Mesenchymal stem cell (in vitro differentiated cells and primary cell): ENCODE data around the gene C11orf52.
A peak's percentile ranks its signal among the peaks of the same experiment; 100 is the strongest.

Experiments used
- DNase-seq: peaks from one replicate; pipeline ENCODE4 v3.0.0-alpha.2; 2013
- H2AFZ ChIP-seq: one replicate; pipeline ENCODE4 v1.6.1; 2013; ENCODE audit warnings: low read depth, mild to moderate bottlenecking, control low read depth, inconsistent platforms, low read length, moderate library complexity
- H2AK5ac ChIP-seq: 2 replicates; pipeline ENCODE4 v1.6.1; 2013; ENCODE audit warnings: low read length, moderate library complexity, mild to moderate bottlenecking, inconsistent platforms; ENCODE audit not compliant: severe bottlenecking
- H2BK120ac ChIP-seq: one replicate; pipeline ENCODE4 v1.6.1; 2013; ENCODE audit warnings: low read depth, mild to moderate bottlenecking, inconsistent platforms, low read length, moderate library complexity
- H2BK12ac ChIP-seq, 2 experiments: one replicate each; pipeline ENCODE4 v1.6.1; 2013; ENCODE audit warnings: inconsistent platforms in 2 of 2, low read length in 2 of 2, mild to moderate bottlenecking in 2 of 2, moderate library complexity in 2 of 2, control low read depth in 1 of 2
- H2BK15ac ChIP-seq: one replicate; pipeline ENCODE4 v1.6.1; 2013; ENCODE audit warnings: mild to moderate bottlenecking, low read depth, inconsistent platforms; ENCODE audit not compliant: poor library complexity, severe bottlenecking
- H2BK5ac ChIP-seq: 2 replicates; pipeline ENCODE4 v1.6.1; 2013; ENCODE audit warnings: low read depth, mild to moderate bottlenecking, low read length, control low read depth, inconsistent platforms; ENCODE audit not compliant: poor library complexity, severe bottlenecking
- H3K14ac ChIP-seq, 2 experiments: one replicate each; pipeline ENCODE4 v1.6.1; 2013; ENCODE audit warnings: inconsistent platforms in 2 of 2, low read length in 2 of 2, control low read depth in 1 of 2, mild to moderate bottlenecking in 1 of 2, moderate library complexity in 1 of 2
- H3K18ac ChIP-seq, 2 experiments: one replicate each; pipeline ENCODE4 v1.6.1; 2013; ENCODE audit warnings: inconsistent platforms in 2 of 2, low read length in 2 of 2, control low read depth in 1 of 2, low read depth in 1 of 2, mild to moderate bottlenecking in 1 of 2
- H3K23ac ChIP-seq, 2 experiments: one replicate each; pipeline ENCODE4 v1.6.1; 2013; ENCODE audit warnings: inconsistent platforms in 2 of 2, low read length in 2 of 2, mild to moderate bottlenecking in 2 of 2, moderate library complexity in 2 of 2, control low read depth in 1 of 2
- H3K27ac ChIP-seq: 2 replicates; pipeline ENCODE4 v1.5.1; 2013; ENCODE audit warnings: mild to moderate bottlenecking, moderate library complexity, low read length, control low read depth, inconsistent platforms; ENCODE audit not compliant: poor library complexity, severe bottlenecking
- H3K27me3 ChIP-seq, 2 experiments: 2 replicates each; pipeline versions ENCODE4 v1.6.1 to v1.7.0; 2013; ENCODE audit warnings: low read length in 2 of 2, mild to moderate bottlenecking in 2 of 2, moderate library complexity in 2 of 2, control low read depth in 1 of 2, inconsistent platforms in 1 of 2; ENCODE audit not compliant: control insufficient read depth in 1 of 2, insufficient read depth in 1 of 2
- H3K36me3 ChIP-seq, 2 experiments: 2 replicates each; pipeline versions ENCODE4 v1.6.1 to v1.7.0; 2013; ENCODE audit warnings: low read length in 2 of 2, control low read depth in 1 of 2, inconsistent platforms in 1 of 2, low read depth in 1 of 2, mild to moderate bottlenecking in 1 of 2; ENCODE audit not compliant: insufficient read depth in 2 of 2, control insufficient read depth in 1 of 2
- H3K4ac ChIP-seq, 2 experiments: one replicate each; pipeline ENCODE4 v1.6.1; 2013; ENCODE audit warnings: inconsistent platforms in 2 of 2, low read length in 2 of 2, mild to moderate bottlenecking in 2 of 2, moderate library complexity in 2 of 2, control low read depth in 1 of 2, low read depth in 1 of 2
- H3K4me1 ChIP-seq: 2 replicates; pipeline ENCODE4 v1.6.1; 2013; ENCODE audit warnings: low read depth, low read length, control low read depth; ENCODE audit not compliant: control insufficient read depth, insufficient read depth
- H3K4me2 ChIP-seq: 2 replicates; pipeline ENCODE4 v1.6.1; 2013; ENCODE audit warnings: low read length, mild to moderate bottlenecking, inconsistent platforms; ENCODE audit not compliant: poor library complexity, severe bottlenecking
- H3K4me3 ChIP-seq, 2 experiments: 2 replicates each; pipeline versions ENCODE4 v1.5.1 to v1.7.0; 2013; ENCODE audit warnings: low read length in 2 of 2, mild to moderate bottlenecking in 2 of 2, control low read depth in 1 of 2, low read depth in 1 of 2; ENCODE audit not compliant: insufficient read depth in 1 of 2
- H3K79me1 ChIP-seq: replicated peaks from 2 replicates; pipeline ENCODE4 v1.6.1; 2013; ENCODE audit warnings: mild to moderate bottlenecking, control low read depth, low read length, inconsistent platforms; ENCODE audit not compliant: poor library complexity, severe bottlenecking
- H3K9ac ChIP-seq: 2 replicates; pipeline ENCODE4 v1.7.0; 2013; ENCODE audit warnings: mild to moderate bottlenecking, low read length, moderate library complexity
- H3K9me3 ChIP-seq: 2 replicates; pipeline ENCODE4 v1.7.0; 2013; ENCODE audit warnings: mild to moderate bottlenecking, low read length; ENCODE audit not compliant: control insufficient read depth
- H4K8ac ChIP-seq: one replicate; pipeline ENCODE4 v1.6.1; 2013; ENCODE audit warnings: inconsistent platforms, mild to moderate bottlenecking, low read length, moderate library complexity
- H4K91ac ChIP-seq: one replicate; pipeline ENCODE4 v1.6.1; 2013; ENCODE audit warnings: mild to moderate bottlenecking, low read length, inconsistent platforms
- WGBS: methylation state at CpG from one replicate; pipeline ENCODE4 v1.1.7; 2013; ENCODE audit warnings: mixed read lengths; 5-methylcytosine and 5-hydroxymethylcytosine counted together

The C11orf52 gene

DNA sequence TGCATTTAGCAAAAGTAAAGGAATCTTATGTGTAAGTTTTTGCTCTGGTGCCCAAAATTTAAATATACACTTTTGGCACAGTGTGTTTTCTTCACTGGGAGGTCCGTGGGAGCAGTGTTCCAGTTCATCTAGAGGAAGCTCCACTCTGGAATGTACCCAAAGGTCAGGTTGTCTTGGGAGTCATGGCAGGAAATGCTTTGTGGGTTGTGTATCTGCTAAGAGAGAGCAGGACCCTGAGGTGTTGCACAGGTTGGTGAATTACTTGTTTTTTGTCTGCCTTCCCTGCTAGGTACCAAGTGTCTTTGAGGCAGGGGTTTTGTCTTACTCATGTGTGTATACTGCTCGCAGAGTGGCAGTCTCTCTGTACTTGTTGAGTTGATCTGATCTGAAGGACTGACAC lies 55.7 kb downstream of the C11orf52 start:
- Histone ChIP-seq H3K9me3 (no peaks in the 10 kb centered on the region), H3K4me3 (no peak overlapping the region), H3K18ac (no peak overlapping the region), H3K27ac (no peak overlapping the region), H2BK15ac (no peak overlapping the region), H3K4me1 (peaks cover 13% of the 10 kb centered on the region), H4K8ac (no peak overlapping the region), H2AK5ac (no peak overlapping the region), H3K4me2 (no peak overlapping the region), H3K23ac (no peak overlapping the region), H3K36me3 (peaks cover 15 to 17% of the 10 kb centered on the region in 2 experiments), H3K14ac (no peak overlapping the region), H4K91ac (no peak overlapping the region), H3K4ac (no peak overlapping the region), H2BK12ac (peak overlapping the region in 1 of 2 experiments; percentile 19), H2AFZ (no peak overlapping the region), H3K79me1 (peaks cover 5% of the 10 kb centered on the region), H3K9ac (no peak overlapping the region), H2BK5ac (no peak overlapping the region), H2BK120ac (no peak overlapping the region), H3K27me3 (no peaks in the 10 kb centered on the region)
- DNase-seq = no peak
- WGBS = 73% methylated on average over 2 of the region's 2 CpGs

DNA sequence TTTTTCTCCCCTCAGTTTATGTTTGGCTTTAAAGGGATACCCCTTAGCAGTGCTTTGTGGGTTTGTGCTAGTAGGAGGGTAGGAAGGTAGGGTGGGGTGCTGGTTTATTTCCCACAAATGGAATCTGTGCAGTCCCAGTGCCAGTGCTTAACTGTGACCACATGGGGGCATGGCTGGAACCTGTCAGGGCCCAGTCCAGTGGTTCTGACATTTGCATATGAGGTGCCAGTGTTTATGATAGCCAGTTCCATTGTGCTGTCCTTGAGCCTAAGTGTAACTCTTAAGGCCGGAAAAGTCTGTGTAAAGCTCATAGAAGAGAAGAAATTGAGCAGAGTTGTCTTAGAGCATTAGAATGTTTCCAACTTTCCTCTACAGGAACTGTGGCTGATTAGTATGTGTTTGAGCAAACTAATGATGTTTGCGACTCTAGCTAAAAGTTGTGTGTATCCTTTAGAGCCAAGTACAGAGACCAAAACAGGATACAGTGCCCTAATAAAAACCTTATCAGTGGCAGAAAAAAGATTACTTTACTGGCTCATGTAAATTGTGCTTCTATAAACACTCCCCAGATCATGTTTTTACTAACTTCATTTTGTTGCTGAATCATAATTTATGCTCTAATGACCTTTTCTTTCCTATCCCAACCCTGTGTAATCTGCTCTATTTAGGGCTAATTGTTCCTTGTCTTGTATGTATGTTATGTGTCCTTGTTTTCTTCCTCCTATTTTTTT lies 56.5 kb downstream of the C11orf52 start:
- 71% methylated on average over 2 of the region's 2 CpGs for WGBS
- H3K4me3 ChIP-seq = no peak overlapping the region
- H3K4ac ChIP-seq = no peak overlapping the region
- H4K8ac ChIP-seq = peak overlapping the region; percentile 28
- H3K27me3 ChIP-seq = no peaks in the 10 kb centered on the region
- H3K9me3 ChIP-seq = no peaks in the 10 kb centered on the region
- no peak overlapping the region for H3K27ac ChIP-seq
- H2BK15ac ChIP-seq = no peak overlapping the region
- H3K79me1 ChIP-seq = peaks cover 10% of the 10 kb centered on the region
- H4K91ac ChIP-seq = peak overlapping the region; percentile 61
- H3K4me2 ChIP-seq = no peak overlapping the region
- H3K4me1 ChIP-seq = peaks cover 13% of the 10 kb centered on the region
- no peak overlapping the region for H2AFZ ChIP-seq
- peaks cover 7 to 12% of the 10 kb centered on the region in 2 experiments for H3K36me3 ChIP-seq
- no peak overlapping the region for H2BK5ac ChIP-seq
- H3K14ac ChIP-seq = no peak overlapping the region
- H2AK5ac ChIP-seq = no peak overlapping the region
- DNase-seq = peak; percentile 40
- H3K18ac ChIP-seq = peak overlapping the region in 1 of 2 experiments; percentile 48
- H3K23ac ChIP-seq = no peak overlapping the region
- no peak overlapping the region for H2BK120ac ChIP-seq
- H3K9ac ChIP-seq = no peak overlapping the region
- H2BK12ac ChIP-seq = peak overlapping the region in 1 of 2 experiments; percentile 15

DNA sequence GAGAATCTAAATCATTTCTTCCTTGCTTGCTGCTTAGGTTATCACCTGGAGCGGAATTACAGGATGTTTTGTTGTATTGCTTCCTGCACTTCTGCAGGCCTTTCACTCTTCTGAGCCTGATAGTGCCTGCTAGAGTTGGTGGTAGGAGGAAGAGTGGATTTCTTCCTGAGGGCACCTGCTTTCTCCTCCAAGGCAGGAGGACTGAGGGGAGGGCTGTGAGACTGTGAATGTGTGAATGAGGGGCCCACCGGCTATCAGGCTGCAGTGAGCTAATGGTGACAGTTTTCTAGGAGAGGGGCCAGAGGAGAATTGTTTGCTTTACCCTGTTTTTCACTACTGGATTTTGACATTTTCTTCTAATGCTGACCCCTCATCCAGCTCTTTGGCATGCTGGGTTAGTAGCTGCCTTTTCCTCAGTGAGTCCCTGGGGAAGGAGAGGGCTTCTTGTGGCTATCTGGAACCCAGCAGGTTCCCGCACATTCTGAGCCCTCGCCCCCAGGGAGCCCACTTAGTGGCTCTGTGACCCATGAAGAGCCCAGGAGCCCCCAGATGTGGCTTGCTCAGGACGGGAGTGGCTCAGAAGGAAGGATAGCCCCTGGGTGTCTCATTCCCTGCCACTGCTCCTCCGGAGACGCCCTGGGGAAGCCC lies 57.5 kb downstream of the C11orf52 start:
- Histone ChIP-seq H3K4me1 (peaks cover 13% of the 10 kb centered on the region), H4K91ac (no peak overlapping the region), H2AFZ (no peak overlapping the region), H3K18ac (peak overlapping the region; percentile 25 to 55), H2BK15ac (no peak overlapping the region), H3K4me3 (peak overlapping the region; percentile 48 to 69), H3K9me3 (no peaks in the 10 kb centered on the region), H2AK5ac (no peak overlapping the region), H3K14ac (no peak overlapping the region), H3K36me3 (peaks cover 13 to 15% of the 10 kb centered on the region in 2 experiments), H2BK12ac (peak overlapping the region in 1 of 2 experiments; percentile 83), H2BK5ac (no peak overlapping the region), H3K27me3 (no peaks in the 10 kb centered on the region), H4K8ac (peak overlapping the region; percentile 59), H3K4me2 (peak overlapping the region; percentile 99), H3K23ac (no peak overlapping the region), H3K27ac (peak overlapping the region; percentile 1), H2BK120ac (no peak overlapping the region), H3K4ac (peak overlapping the region in 1 of 2 experiments; percentile 32), H3K79me1 (peaks cover 10% of the 10 kb centered on the region), H3K9ac (peak overlapping the region; percentile 58)
- 54% methylated on average over 5 of the region's 7 CpGs for WGBS
- DNase-seq = no peak
